ENCODE measurements around the gene ZNF750.

ZNF750 gene

DNA sequence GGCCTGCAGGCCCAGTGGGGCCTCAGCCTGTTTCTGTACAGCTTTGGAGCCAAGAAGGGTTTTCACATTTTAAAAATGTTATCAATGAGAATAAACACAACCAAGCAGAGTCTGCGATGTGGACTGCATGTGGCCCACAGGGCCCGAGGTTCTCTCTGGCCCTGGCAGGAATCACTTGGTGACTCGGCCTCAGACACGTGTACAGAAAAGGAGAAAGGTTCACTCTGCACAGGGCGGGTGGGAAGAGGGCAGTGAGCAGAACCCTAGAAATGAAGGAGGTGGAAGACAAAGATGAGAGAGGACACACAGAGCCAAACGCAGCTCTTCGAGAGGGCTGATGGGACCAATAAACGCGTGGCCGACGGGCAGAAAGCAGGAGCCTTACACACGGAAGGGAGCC is 11.6 kb upstream of the ZNF750 start:
- no peak for TF ChIP-seq GLIS3 (CRISPR knock-in tag; IDR thresholded peaks at IDR 0.05)
- TF ChIP-seq, protein P1, sequence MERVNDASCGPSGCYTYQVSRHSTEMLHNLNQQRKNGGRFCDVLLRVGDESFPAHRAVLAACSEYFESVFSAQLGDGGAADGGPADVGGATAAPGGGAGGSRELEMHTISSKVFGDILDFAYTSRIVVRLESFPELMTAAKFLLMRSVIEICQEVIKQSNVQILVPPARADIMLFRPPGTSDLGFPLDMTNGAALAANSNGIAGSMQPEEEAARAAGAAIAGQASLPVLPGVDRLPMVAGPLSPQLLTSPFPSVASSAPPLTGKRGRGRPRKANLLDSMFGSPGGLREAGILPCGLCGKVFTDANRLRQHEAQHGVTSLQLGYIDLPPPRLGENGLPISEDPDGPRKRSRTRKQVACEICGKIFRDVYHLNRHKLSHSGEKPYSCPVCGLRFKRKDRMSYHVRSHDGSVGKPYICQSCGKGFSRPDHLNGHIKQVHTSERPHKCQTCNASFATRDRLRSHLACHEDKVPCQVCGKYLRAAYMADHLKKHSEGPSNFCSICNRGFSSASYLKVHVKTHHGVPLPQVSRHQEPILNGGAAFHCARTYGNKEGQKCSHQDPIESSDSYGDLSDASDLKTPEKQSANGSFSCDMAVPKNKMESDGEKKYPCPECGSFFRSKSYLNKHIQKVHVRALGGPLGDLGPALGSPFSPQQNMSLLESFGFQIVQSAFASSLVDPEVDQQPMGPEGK (CRISPR knock-in tag; IDR thresholded peaks at IDR 0.05; ENCODE audit: borderline replicate concordance) = no peak
- no peak for TF ChIP-seq ZNF70 (CRISPR knock-in tag; IDR thresholded peaks at IDR 0.05)
- no peak for TF ChIP-seq RARB (CRISPR knock-in tag; IDR thresholded peaks at IDR 0.05)
- TF ChIP-seq, protein P2, sequence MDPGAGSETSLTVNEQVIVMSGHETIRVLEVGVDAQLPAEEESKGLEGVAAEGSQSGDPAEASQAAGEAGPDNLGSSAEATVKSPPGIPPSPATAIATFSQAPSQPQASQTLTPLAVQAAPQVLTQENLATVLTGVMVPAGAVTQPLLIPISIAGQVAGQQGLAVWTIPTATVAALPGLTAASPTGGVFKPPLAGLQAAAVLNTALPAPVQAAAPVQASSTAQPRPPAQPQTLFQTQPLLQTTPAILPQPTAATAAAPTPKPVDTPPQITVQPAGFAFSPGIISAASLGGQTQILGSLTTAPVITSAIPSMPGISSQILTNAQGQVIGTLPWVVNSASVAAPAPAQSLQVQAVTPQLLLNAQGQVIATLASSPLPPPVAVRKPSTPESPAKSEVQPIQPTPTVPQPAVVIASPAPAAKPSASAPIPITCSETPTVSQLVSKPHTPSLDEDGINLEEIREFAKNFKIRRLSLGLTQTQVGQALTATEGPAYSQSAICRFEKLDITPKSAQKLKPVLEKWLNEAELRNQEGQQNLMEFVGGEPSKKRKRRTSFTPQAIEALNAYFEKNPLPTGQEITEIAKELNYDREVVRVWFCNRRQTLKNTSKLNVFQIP (CRISPR knock-in tag; IDR thresholded peaks at IDR 0.05; ENCODE audit: borderline replicate concordance, low read depth) = no peak
- no peak for TF ChIP-seq OSR1 (CRISPR knock-in tag; IDR thresholded peaks at IDR 0.05)
- TF ChIP-seq, protein P3, sequence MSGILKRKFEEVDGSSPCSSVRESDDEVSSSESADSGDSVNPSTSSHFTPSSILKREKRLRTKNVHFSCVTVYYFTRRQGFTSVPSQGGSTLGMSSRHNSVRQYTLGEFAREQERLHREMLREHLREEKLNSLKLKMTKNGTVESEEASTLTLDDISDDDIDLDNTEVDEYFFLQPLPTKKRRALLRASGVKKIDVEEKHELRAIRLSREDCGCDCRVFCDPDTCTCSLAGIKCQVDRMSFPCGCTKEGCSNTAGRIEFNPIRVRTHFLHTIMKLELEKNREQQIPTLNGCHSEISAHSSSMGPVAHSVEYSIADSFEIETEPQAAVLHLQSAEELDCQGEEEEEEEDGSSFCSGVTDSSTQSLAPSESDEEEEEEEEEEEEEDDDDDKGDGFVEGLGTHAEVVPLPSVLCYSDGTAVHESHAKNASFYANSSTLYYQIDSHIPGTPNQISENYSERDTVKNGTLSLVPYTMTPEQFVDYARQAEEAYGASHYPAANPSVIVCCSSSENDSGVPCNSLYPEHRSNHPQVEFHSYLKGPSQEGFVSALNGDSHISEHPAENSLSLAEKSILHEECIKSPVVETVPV (CRISPR knock-in tag; IDR thresholded peaks at IDR 0.05) = no peak
- no peak for TF ChIP-seq ESRRG (CRISPR knock-in tag; IDR thresholded peaks at IDR 0.05)
- TF ChIP-seq, protein P4, sequence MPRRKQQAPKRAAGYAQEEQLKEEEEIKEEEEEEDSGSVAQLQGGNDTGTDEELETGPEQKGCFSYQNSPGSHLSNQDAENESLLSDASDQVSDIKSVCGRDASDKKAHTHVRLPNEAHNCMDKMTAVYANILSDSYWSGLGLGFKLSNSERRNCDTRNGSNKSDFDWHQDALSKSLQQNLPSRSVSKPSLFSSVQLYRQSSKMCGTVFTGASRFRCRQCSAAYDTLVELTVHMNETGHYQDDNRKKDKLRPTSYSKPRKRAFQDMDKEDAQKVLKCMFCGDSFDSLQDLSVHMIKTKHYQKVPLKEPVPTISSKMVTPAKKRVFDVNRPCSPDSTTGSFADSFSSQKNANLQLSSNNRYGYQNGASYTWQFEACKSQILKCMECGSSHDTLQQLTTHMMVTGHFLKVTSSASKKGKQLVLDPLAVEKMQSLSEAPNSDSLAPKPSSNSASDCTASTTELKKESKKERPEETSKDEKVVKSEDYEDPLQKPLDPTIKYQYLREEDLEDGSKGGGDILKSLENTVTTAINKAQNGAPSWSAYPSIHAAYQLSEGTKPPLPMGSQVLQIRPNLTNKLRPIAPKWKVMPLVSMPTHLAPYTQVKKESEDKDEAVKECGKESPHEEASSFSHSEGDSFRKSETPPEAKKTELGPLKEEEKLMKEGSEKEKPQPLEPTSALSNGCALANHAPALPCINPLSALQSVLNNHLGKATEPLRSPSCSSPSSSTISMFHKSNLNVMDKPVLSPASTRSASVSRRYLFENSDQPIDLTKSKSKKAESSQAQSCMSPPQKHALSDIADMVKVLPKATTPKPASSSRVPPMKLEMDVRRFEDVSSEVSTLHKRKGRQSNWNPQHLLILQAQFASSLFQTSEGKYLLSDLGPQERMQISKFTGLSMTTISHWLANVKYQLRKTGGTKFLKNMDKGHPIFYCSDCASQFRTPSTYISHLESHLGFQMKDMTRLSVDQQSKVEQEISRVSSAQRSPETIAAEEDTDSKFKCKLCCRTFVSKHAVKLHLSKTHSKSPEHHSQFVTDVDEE (CRISPR knock-in tag; IDR thresholded peaks at IDR 0.05) = no peak
- TF ChIP-seq TCF4 (CRISPR knock-in tag; IDR thresholded peaks at IDR 0.05; ENCODE audit: borderline replicate concordance) = no peak
- TF ChIP-seq, protein P5, sequence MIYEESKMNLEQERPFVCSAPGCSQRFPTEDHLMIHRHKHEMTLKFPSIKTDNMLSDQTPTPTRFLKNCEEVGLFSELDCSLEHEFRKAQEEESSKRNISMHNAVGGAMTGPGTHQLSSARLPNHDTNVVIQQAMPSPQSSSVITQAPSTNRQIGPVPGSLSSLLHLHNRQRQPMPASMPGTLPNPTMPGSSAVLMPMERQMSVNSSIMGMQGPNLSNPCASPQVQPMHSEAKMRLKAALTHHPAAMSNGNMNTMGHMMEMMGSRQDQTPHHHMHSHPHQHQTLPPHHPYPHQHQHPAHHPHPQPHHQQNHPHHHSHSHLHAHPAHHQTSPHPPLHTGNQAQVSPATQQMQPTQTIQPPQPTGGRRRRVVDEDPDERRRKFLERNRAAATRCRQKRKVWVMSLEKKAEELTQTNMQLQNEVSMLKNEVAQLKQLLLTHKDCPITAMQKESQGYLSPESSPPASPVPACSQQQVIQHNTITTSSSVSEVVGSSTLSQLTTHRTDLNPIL (CRISPR knock-in tag; IDR thresholded peaks at IDR 0.05; ENCODE audit: low read depth) = no peak
- no peak for TF ChIP-seq ZC3H10 (CRISPR knock-in tag; IDR thresholded peaks at IDR 0.05)
- TF ChIP-seq SNAI2 (CRISPR knock-in tag; IDR thresholded peaks at IDR 0.05) = no peak
- no peak for TF ChIP-seq TOX (CRISPR knock-in tag; IDR thresholded peaks at IDR 0.05; ENCODE audit: borderline replicate concordance)
- TF ChIP-seq CSDC2 (CRISPR knock-in tag; IDR thresholded peaks at IDR 0.05) = no peak
- no peak for TF ChIP-seq ZFP3 (CRISPR knock-in tag; IDR thresholded peaks at IDR 0.05)
- no peak for ATAC-seq

DNA sequence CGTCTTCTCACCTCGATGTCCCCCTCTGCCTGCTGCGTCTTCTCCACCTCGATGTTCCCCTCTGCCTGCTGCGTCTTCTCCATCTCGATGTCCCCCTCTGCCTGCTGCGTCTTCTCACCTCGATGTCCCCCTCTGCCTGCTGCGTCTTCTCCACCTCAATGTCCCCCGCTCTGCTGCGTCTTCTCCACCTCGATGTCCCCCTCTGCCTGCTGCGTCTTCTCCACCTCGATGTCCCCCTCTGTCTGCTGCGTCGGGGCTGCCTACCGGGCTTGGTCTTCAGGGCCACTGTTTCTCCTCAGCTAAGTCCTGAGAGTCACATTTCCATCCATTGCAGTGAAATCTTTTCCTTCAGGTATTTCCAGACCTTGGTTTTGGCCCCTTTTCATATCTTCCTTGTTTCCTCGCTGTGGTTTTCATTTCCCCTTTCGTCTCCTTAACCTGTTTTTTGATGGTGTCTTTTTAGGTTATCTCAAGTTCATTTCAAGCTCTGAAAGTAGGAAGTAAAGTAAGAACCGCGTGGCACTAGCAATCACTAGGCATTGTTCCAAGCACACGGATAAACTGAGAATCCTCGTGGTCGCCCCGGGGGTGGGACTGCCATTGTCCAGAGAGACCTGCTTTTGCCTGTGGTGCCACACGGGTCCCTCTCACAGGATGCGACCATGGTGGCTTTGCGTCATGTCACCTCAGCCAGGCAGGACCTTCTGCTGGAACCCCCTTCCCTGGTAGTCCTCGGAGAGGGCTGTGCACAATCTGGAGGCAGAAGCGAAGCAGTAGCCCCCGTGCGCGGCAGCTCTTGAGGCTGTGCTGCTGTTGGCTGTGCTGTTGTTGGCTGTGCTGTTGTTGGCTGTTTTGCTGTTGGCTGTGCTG is 9.5 kb upstream of the ZNF750 start:
- no peak for ATAC-seq
- no peak for TF ChIP-seq SNAI2 (CRISPR knock-in tag; IDR thresholded peaks at IDR 0.05)
- TF ChIP-seq ARNTL (CRISPR knock-in tag; IDR thresholded peaks at IDR 0.05; ENCODE audit: borderline replicate concordance, low read depth) = no peak
- TF ChIP-seq, protein P1 (CRISPR knock-in tag; IDR thresholded peaks at IDR 0.05; ENCODE audit: borderline replicate concordance) = no peak
- TF ChIP-seq ISL1 (CRISPR knock-in tag; IDR thresholded peaks at IDR 0.05) = no peak
- TF ChIP-seq CSDC2 (CRISPR knock-in tag; IDR thresholded peaks at IDR 0.05) = no peak
- TF ChIP-seq OSR1 (CRISPR knock-in tag; IDR thresholded peaks at IDR 0.05) = no peak
